HG03064 (cell line): ENCODE measurements around the gene COTL1.
"Not testable (repeated sequence)": the region's sequence is repeated elsewhere in the genome, so short reads cannot be mapped to it uniquely, and the experiment has no call there.

ENCODE experiments used
- ATAC-seq: cut with Tn5 transposase; IDR thresholded peaks from one replicate; pipeline ENCODE4 v1.9.1; 2021; ENCODE audit warnings: low read depth; ENCODE audit not compliant: unreplicated experiment

The COTL1 gene

DNA sequence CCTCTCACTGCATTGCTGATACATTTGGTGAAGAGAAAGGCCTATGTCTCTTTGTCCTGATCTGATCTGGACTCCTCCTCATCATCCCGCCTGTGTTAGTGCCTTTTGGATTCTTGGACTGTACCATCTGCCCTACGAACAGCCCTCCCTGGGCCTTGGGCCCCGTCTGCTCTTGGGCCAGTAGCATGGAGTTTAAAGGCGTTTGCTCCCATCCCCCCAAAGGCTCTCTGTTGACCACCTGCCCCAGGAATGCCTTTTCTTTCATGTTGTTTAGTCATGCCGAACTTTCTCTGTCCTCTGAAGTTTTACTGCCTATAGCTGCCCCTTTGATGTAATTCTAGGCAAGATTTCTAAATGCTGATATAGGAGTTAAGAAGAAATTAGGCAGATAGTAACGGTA is 82.5 kb downstream of the COTL1 start:
- no peak for ATAC-seq

DNA sequence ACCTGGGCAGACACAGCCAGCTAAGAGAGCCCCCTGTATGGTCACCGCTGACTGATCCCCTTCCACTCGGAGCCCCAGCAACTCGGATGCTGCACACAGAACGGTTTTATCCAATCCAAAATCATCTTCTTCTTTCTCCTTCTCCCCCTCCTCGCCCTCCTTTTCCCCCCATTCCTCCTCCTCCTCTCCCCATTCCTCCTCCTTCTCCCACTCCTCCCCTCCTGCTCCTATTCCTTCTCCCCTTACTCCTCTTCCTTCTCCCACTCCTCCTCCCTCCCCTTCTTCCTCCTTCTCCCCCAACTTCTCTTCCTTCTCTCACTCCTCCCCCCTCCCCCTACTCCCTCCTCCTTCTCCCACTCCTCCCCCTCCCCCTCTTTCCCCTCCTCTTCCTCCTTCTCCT is 83.1 kb downstream of the COTL1 start:
- no peak for ATAC-seq

DNA sequence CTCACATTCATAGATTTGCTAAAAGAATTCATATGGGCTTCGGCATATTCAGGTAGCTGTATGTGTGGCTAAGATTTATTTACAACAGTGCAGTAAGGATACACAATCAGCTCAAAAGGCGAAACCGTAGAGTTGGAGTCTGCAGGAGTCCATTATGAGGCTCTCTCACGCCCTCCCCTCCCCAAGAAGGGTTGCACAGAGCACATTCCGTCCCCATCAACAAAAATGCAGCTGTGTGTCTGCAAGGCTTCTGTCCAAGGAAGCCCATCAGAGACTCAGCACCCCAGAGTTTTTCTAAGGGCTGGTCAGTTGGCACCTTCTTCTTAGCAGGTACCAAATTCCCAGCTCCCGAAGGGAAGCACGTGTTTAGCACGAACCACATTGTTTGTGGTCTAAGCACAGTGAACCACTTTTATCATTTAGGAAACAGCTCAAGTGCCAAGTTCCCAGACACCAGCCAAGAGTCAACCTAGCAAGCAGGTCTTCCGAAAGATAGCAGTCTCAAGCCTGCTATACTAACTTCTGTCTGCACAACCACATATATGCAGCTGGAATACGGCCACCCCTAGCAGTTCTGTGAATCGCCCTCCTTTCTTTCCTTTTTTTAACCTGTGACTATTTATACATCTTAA is 84.9 kb downstream of the COTL1 start:
- ATAC-seq = no peak

DNA sequence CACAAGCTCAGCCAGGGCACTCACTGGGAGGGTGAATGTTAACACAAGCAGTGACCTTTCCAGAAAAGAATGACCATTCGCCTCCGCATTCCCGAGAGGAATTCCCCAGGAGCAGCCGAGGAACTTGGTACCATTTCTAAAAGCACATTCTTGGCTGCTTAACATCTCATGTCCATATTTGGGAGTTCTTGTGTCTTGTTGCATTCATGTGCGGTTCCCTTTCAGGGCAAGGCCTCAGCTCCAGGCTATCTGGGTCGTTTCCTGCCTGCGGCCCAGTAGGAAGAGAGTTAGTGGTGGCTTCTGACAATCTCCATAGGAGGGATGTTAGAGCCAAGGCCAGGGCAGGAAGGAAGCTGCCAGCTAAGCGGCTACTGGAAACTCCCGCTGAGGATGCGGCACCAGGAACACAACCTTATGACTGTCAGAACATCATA is 85.6 kb downstream of the COTL1 start:
- no peak for ATAC-seq

DNA sequence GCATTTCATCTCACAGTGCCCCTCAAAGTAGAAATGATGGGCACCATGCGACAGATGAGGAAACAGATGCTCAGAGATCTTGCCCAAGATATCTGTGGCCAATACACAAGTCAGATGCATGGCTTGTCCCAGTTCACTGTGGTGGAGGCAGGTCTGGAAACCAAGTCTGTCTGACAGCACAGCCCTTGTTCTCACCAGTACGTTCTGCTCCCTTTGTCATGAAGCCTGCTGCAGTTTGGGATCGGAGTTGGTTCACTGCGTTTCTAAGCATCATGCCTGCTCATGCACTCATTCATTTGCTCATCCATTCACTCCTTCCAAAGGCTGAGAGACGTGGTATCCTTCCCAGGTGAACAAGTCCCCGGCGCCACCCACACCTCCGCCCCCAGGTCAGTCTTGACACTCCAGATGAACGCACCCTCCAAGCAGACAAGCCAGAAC is 86.2 kb downstream of the COTL1 start:
- ATAC-seq = no peak

DNA sequence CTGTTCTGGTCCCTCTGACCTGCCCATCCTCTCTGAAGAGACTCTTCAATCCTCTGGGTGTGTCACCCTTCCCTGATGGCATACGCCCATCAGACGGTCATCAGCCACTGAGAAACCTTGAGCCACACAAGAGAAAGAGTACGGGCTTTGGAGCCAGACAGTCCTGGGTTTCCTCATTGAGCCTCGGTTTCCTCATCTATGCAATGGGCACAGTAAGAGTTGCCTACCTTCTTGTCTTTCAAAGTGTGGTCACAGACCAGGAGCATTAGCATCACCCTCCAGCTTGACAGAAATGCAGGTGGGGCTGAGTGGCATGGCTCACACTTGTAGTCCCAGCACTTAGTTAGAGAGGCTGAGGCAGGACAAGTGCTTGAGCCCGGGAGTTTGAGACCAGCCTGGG is 87.3 kb downstream of the COTL1 start:
- ATAC-seq = no peak

DNA sequence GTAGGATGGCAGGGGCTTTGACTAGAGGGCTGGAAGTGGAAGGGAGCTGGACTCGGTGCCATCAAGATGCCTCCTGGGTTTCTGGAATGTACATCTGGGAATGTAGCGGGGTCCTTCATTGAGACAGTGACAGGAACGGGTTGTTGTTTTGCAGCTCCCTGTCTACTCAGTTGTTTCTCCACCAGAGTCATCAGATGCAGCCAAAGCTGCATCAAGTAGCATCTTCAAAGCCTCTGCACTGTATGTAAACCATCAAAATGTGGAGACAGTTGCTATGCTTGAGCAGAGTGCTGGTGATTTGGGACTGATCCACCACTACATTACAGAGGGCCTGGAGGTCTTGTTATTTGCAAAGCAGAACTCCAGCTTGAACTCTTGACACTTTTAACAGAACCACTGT is 88.3 kb downstream of the COTL1 start:
- no peak for ATAC-seq

DNA sequence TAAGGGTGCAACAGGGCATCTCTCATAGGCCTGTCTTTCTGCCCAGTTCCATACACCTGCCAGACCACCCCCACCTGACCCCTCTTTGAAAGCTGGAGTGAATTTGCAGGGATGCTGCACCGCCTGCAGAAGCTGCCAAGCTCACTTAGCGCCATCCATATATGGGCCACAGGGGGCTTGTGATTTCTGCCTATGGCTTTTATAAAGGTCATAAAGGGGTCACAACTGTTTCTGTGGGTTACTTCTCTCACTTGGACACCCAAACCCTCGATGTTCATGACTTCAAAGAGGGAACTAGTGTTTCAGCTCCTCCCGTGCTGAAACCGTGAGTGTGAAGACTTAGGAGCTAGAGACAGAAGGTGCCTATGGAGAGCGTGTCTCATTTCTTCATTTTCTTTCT is 89.6 kb downstream of the COTL1 start:
- no peak for ATAC-seq

DNA sequence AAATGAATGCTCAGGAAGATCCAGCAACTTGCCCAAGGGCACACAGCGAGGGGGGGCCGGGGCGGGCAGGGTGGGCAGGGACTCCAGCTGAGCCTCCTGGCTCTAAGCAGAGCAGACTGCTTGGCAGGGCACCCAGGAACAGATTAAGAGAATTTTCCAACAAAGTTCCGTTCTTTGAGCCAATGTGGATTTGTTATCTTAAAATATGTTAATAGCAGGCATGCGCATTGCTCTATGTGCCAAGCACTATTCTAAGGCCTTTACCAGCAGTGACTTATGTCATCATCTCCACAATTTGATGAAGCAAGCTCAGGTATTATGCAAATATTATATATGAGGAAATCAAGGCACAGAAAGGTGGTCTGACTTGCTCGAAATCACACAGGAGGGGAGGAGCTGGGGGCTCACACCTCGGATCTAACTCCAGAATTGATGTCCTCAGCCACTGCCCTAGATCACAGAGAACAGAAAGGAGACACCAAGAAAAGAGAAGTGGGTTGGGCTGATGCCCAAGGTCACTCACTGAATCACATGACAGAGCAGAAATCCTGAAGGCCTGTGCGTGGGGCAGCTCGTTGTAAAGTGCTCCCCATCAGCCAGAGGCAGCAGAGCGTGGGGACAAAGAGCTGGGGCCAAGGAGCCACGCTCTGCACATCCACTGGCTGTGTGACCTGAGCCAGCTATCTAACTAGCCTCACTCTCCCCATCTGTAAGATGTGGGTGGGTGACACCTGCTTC is 90.2 kb downstream of the COTL1 start:
- ATAC-seq = no peak

DNA sequence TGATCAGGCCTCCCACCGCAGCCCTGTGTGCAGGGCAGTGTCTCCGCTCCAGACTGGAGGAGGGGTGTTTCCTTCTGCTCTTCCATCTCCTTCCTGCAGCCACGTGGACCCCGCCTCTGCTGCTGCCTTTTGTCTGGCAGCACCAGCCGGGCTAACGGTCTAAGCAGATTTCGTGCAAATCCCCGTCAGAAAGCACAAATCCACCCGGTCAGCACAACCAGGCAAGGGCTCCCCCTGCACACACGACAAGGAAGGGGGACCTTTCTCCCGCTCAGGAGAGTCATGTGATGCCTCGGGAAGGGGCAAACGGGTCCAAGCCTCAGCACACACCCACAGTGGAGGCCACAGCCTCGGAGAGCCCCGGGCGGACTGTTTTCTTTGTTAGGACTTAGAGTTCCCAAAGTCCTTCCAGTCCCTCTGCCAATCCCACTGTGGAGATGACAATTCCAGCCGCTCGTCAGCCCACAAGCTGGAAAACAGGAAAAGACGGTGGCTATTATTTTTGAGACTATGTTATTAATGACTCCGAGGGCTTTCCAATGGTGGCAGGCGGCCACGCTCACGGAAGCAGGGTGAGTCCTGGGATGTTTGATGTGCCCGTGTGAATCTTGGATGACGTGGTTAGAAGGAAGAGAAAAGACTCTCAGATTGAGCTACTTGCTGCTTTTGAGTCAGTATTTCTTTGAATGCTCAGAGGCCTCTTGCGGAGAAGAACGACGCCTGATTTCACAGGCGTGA is 90.9 kb downstream of the COTL1 start:
- no peak for ATAC-seq

DNA sequence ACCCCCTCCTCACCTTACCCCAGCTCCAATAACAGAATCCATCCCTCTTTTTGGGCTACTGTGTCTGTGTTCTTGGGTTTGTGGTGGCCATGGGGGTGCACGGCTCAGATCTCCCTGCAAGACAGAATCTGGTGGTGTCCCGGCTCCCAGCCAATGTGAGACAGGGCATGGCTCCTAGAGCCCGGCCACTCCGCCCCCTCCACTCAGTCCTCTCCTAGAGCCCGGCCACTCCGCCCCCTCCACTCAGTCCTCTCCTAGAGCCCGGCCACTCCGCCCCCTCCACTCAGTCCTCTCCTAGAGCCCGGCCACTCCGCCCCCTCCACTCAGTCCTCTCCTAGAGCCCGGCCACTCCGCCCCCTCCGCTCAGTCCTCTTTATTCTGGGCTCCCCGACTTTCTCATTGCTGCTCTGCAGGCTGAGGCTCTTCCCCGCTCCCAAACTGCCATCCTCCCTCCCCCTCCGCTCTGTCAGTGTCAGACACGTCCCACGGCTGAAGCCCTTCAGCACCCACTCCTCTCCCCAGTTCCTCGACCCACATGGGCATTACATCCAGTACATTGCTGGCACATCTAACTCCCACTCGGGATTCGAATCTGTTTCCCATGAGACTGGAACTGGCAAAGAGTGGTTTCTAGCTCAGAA is 92.8 kb downstream of the COTL1 start:
- ATAC-seq = not testable (repeated sequence)

DNA sequence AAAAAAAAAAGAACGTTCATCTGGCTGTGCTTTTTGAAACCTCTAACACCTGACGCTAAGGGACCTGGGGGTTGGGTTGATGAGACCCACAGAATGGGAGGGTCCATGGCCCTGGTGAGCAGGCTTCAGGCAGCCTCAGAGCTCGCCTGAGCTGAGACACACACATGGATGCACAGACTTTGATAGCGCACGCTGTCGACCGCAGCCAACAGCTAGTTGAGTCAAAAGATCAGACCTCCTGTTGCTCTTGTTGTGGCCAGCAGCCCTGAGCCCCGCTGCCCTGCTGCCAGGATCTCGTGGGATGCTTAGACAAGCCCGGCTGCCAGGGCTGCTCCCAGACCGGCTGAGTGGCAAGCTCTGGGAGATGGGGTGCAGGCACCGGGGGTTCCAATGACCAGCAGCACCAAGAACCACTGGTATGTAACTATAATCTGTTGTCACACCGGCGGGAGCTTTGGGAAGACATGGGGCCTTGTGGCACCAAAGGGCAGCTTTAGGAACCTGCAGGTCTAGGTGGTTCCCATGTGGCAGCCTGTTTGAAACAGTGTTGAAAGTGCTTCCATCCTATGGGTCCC is 93.4 kb downstream of the COTL1 start:
- ATAC-seq = no peak

DNA sequence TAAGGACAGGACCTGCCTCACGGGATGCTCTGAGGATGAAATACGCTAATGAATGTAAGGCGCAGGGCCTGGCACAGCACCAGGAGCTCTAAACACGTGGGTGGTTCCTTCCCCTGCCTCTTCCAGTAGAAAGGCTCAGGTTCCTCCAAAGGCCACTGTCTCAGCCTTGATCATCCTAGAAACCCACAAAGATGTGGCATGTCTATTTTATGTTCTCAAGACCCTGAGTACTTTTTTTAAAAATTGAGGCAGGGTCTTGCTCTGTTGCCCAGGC is 96.4 kb downstream of the COTL1 start:
- no peak for ATAC-seq

DNA sequence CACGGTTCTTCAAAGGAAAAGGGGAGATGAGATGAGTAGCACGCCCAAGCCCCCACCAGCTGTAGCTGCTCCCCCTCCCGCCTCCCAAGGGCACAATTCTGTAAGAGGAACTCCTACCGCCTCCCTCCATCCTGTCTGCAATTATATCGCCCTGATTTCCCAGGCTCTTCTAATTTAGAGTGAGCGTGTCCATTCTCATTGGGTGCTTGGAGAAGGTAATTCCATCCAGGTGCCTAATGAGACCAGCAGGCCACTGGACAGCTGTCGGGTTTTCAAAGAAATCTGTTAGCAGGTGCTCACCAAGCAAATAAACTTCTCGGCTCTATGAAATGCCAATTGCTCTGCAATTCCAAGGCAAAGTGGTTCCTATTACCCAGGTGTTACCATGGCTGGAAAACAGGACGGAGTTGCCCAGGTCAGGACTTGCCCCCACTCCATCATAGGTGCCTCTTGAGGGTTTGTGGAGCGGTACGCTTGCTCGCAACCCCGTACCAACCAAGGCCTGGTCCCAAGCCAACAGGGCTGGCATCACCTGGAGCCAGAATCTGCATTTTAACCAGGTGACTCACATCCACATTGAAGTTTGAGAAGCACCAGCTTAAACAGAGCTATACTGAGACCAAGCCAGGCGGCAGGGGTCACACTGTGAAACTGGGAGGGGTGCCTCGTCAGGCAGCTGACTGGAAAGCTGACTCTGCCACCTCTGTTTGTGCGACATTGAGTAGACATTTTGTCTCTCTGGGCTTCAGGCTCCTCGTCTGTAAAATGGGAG is 97.0 kb downstream of the COTL1 start:
- no peak for ATAC-seq

DNA sequence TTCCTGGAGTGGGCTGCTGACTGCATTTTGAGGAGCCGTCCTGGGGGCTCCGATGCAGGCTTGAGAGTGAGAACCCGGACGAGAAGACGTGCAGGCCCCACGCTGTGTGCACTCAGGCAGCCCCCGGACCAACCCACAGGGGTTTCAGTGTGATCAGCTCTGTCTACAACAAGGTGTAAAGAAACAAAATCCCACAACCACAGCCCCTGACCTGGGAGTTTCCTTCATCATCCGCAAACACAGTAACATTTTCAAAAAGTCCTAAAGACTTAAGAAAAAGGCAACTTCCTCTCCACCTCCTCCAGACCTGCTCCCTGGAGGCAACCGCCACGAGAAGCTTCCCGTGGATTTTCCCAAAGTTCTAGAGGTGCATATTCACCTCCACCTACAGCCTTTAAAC is 98.0 kb downstream of the COTL1 start:
- no peak for ATAC-seq

DNA sequence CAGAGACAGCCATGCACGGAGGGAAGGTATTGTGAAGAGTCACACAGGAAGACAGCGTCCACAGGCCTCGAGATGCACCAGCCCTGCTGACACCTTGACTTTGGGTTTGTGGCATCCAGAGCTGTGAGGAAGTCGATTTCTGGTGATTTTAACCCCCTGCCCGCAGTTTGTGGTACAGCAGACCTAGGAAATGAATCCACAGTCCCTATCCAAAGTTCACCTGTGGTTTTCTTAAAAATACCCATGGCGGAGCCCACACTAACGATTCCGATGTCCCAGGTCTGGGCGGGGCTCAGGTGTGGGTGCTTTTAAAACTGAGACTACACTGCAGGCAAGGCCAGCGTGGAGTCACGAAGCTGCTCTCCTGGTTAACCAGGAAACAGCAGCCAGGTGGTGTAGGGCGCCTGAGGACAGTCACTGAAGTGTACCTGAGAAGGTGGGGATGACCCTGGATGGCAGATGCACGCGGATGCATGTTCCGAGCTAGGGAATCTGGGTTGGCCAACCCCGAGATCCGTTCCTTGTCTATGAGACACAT is 99.0 kb downstream of the COTL1 start:
- ATAC-seq = no peak

DNA sequence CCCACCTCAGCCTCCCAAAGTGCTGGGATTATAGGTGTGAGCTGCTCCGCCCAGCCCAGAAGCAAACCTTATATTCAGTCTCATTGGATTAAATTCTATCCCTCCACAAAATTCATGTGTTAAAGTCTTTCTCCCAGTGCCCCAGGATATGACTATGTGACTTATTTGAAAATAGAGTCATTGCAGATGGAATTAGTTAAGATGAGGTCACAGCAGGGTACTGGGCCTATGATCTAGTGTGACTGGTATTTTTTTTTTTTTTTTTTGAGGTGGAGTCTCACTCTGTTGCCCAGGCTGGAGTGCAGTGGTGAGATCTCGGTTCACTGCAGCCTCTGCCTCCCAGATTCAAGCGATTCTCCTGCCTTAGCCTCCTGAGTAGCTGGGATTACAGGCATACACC is 99.7 kb downstream of the COTL1 start:
- not testable (repeated sequence) for ATAC-seq

DNA sequence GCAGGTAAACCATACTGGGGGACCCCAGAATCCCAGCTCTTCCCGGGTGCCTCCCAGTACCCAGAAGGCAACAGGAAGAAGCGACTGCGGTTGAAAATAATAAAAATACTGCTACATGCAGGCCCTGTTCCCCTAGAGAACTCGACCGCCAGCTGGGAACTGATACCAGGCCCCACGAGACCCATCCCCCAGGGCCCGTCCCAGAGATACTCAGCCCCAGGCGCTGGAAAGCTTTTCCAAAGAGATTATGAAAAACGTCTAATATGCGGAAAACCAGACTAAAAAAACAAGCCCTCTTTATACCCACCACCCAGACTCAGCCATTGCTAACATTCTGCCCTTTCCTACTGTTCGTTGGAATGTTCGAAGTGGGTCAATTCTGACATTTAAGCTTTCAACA is 100.5 kb downstream of the COTL1 start:
- no peak for ATAC-seq
